ENCODE measurements around the gene SP110.

DNA sequence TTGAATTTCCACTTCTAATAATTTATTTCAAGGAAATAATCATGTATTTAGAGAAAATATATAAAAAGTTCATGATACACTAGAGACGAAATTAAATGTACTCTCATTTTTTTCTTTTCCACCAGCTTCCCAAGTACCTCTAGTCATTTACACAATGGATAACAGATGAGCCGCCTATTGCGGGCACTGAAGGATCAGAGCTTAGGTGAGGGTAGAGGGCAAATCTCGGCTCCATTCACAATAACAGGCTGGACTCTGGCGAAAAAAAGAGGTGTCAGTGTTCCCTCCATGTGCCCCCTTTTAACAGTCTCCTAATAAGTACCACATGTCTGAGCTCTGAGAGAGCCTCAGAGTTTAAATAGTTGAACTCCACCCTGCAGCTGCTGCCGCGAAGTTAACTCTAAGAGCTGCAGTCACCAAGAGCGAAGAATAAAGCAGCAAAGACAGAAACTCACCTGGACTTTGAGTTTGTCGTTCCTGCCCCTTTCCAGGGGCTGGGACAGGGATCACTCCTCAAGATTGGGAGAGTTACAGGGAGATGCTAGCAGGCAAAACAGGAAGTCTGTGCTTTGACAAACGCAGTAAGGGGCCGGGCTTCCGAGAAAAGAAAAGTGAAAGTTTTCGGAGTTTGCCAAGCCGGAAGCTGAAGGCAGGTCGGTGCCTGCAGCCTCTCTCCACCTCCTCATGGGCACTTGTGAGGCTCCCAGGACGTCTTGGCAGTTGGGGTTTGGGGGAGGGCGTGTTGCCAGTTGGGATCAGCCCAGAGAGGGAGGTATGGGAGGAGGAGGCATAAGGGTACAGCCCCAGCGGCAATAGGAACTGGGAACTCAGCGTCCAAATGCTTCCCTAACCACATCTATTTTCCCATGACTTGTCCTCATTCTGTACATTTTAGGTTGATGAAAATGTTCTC is at the start of gene SP110:
- TF ChIP-seq EZH2 (IDR thresholded peaks at IDR 0.05; ENCODE audit: borderline replicate concordance, low read depth, low read length, poor library complexity, severe bottlenecking): no peak
- TF ChIP-seq, protein P1, sequence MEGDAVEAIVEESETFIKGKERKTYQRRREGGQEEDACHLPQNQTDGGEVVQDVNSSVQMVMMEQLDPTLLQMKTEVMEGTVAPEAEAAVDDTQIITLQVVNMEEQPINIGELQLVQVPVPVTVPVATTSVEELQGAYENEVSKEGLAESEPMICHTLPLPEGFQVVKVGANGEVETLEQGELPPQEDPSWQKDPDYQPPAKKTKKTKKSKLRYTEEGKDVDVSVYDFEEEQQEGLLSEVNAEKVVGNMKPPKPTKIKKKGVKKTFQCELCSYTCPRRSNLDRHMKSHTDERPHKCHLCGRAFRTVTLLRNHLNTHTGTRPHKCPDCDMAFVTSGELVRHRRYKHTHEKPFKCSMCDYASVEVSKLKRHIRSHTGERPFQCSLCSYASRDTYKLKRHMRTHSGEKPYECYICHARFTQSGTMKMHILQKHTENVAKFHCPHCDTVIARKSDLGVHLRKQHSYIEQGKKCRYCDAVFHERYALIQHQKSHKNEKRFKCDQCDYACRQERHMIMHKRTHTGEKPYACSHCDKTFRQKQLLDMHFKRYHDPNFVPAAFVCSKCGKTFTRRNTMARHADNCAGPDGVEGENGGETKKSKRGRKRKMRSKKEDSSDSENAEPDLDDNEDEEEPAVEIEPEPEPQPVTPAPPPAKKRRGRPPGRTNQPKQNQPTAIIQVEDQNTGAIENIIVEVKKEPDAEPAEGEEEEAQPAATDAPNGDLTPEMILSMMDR (conservative IDR thresholded peaks at IDR 0.05; ENCODE audit: low read depth, low read length): no peak
